RWPE2 (cell line): Measurements from ENCODE around the gene CDCA5.

Experiments
- ATAC-seq: fragments of 200-7000 bp; cut with Tn5 transposase; 3 replicates; pipeline ENCODE4 v1.9.1; 2021; ENCODE audit warnings: low read depth
- DNase-seq: peaks from one replicate; pipeline ENCODE4 v3.0.0-alpha.2; 2020; ENCODE audit warnings: low spot score
- H3K27ac ChIP-seq: fragments of 450-650 bp; 2 replicates; pipeline ENCODE4 v1.5.1; 2017; ENCODE audit warnings: mild to moderate bottlenecking; ENCODE audit not compliant: poor library complexity, severe bottlenecking
- H3K27me3 ChIP-seq: fragments of 250-450 bp; sonication (Bioruptor Pico); 2 replicates; pipeline ENCODE4 v1.5.1; 2021; ENCODE audit warnings: mild to moderate bottlenecking, moderate library complexity; ENCODE audit not compliant: insufficient read depth, poor library complexity, severe bottlenecking
- H3K36me3 ChIP-seq: fragments of 250-450 bp; sonication (Bioruptor Pico); 2 replicates; pipeline ENCODE4 v1.5.1; 2020; ENCODE audit warnings: low read depth, mild to moderate bottlenecking, moderate library complexity
- H3K4me1 ChIP-seq: fragments of 250-450 bp; sonication (Bioruptor Pico); 2 replicates; pipeline ENCODE4 v1.5.1; 2021; ENCODE audit warnings: mild to moderate bottlenecking, moderate library complexity; ENCODE audit not compliant: insufficient read depth, poor library complexity, severe bottlenecking
- H3K4me3 ChIP-seq: fragments of 250-450 bp; sonication (Bioruptor Pico); 2 replicates; pipeline ENCODE4 v1.5.1; 2021; ENCODE audit warnings: mild to moderate bottlenecking, moderate library complexity; ENCODE audit not compliant: severe bottlenecking
- H3K9me3 ChIP-seq: fragments of 250-450 bp; sonication (Bioruptor Pico); 2 replicates; pipeline ENCODE4 v1.5.1; 2021; ENCODE audit warnings: mild to moderate bottlenecking, moderate library complexity; ENCODE audit not compliant: severe bottlenecking
- CTCF ChIP-seq: fragments of 450-650 bp; IDR thresholded peaks from one replicate; pipeline ENCODE4 v1.5.1; 2017; ENCODE audit warnings: mild to moderate bottlenecking, moderate library complexity; ENCODE audit not compliant: poor library complexity, severe bottlenecking

Gene CDCA5

GRCh38 chr11:65036931-65037330 is 46.9 kb downstream of the CDCA5 start:
- H3K4me1 ChIP-seq, result peaks cover 5% of the 10 kb centered on the region
- no peak overlapping the region for H3K4me3 ChIP-seq
- peaks cover 23% of the 10 kb centered on the region for H3K36me3 ChIP-seq
- H3K9me3 ChIP-seq, result no peaks in the 10 kb centered on the region
- ATAC-seq (no peak), DNase-seq (no peak)
- H3K27ac ChIP-seq, result no peak overlapping the region
- TF ChIP-seq CTCF, result no peak
- H3K27me3 ChIP-seq, result no peaks in the 10 kb centered on the region

GRCh38 chr11:65035579-65035978 is 48.3 kb downstream of the CDCA5 start:
- no peak for DNase-seq
- Histone ChIP-seq H3K9me3 (no peaks in the 10 kb centered on the region), H3K4me1 (peaks cover 5% of the 10 kb centered on the region), H3K4me3 (no peak overlapping the region), H3K27ac (no peak overlapping the region), H3K27me3 (no peaks in the 10 kb centered on the region), H3K36me3 (peaks cover 23% of the 10 kb centered on the region)
- ATAC-seq, result no peak
- TF ChIP-seq CTCF, result no peak

GRCh38 chr11:65034423-65034822 is 49.4 kb downstream of the CDCA5 start:
- no peak for TF ChIP-seq CTCF
- H3K27me3 ChIP-seq, result no peaks in the 10 kb centered on the region

GRCh38 chr11:65032216-65032615 is 51.6 kb downstream of the CDCA5 start:
- no peak for ATAC-seq

More at GRCh38 chr11:65034423-65034822, 49.4 kb downstream of the CDCA5 start:
- ATAC-seq (no peak), DNase-seq (no peak)
- Histone ChIP-seq H3K36me3 (peaks cover 23% of the 10 kb centered on the region), H3K4me1 (no peaks in the 10 kb centered on the region), H3K27ac (no peak overlapping the region), H3K4me3 (no peak overlapping the region), H3K9me3 (no peaks in the 10 kb centered on the region)

More at GRCh38 chr11:65032216-65032615, 51.6 kb downstream of the CDCA5 start:
- Histone ChIP-seq H3K36me3 (peaks cover 23% of the 10 kb centered on the region), H3K4me3 (no peak overlapping the region), H3K4me1 (no peaks in the 10 kb centered on the region), H3K27me3 (no peaks in the 10 kb centered on the region), H3K27ac (no peak overlapping the region), H3K9me3 (no peaks in the 10 kb centered on the region)
- DNase-seq, result no peak
- no peak for TF ChIP-seq CTCF
